ENCODE data around the gene SPATA21.

DNA sequence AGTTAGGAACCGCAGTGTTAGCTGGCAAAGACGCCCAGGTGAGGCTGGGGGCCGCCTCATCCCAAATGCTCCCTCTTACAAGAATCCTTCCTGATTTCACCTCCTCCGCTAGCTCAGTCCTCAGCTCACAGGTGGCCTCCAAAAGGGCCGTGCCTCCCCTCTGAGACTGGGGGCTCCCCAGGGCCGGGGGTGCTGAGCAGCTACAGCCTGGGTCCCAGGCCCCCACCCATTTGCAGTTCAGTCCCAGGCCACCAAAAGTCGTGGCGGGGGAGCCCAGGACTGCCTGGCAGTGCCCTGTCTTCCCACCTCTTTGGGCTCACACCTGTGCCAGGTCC is 47.2 kb upstream of the SPATA21 start:
- TF ChIP-seq POLR2A (IDR thresholded peaks at IDR 0.05) = no peak
- TF ChIP-seq, protein P1, sequence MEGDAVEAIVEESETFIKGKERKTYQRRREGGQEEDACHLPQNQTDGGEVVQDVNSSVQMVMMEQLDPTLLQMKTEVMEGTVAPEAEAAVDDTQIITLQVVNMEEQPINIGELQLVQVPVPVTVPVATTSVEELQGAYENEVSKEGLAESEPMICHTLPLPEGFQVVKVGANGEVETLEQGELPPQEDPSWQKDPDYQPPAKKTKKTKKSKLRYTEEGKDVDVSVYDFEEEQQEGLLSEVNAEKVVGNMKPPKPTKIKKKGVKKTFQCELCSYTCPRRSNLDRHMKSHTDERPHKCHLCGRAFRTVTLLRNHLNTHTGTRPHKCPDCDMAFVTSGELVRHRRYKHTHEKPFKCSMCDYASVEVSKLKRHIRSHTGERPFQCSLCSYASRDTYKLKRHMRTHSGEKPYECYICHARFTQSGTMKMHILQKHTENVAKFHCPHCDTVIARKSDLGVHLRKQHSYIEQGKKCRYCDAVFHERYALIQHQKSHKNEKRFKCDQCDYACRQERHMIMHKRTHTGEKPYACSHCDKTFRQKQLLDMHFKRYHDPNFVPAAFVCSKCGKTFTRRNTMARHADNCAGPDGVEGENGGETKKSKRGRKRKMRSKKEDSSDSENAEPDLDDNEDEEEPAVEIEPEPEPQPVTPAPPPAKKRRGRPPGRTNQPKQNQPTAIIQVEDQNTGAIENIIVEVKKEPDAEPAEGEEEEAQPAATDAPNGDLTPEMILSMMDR (IDR thresholded peaks at IDR 0.05) = no peak
- no peak for TF ChIP-seq EP300 (IDR thresholded peaks at IDR 0.05; ENCODE audit: low read depth)

Data from transverse colon (tissue), 3 donors.